Stimulated activated CD4-positive, alpha-beta T cell treated with anti-CD3 and anti-CD28 coated beads, Interleukin-1b, Interleukin-23, amount 100 ng/mL, for 1 hour (primary cell): Measurements from ENCODE around the gene GLYATL3.

Experiments
- DNase-seq, 2 donors: peaks; one replicate each; pipeline ENCODE4 v3.0.0-alpha.2; 2020; ENCODE audit warnings: low read depth in 2 of 2

GLYATL3 gene

DNA sequence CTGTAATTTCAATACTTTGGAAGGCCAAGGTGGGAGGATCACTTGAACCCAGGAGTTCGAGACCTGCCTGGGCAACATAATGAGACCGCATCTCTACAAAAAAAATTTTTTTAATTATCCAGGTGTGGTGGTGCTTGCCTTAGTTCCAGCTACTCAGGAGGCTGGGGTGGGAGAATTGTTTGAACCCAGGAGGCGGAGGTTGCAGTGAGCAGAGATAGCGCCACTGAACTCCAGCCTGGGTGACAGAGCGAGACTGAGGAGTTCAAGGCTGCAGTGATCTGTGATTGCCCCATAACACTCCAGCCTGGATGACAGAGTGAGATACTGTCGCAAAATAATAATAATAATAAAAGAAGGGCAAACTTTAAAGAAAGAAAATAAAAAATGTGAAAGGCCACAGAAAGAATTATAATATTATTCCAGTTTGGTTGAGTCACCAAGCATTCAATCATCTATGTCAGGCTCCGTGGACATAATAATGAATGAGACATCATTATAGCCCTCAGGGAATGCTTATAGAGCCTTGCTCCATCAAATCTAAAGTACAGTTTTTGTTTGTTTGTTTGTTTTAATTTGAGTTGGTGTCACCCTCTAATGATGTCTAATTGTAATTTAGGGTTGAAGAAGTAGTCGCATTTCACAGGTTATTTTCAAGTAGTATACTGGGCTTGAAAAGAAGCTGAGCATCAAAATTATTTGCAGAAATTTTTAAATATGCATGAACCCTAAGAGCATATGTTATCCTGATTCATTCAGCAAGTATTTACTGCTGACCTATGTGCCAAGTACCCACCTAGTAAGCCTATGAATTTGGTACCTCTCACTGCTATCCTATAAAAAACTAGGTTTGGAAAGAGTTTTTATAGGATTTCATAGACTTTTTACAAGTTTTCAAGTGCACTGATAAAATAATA lies 15.1 kb downstream of the GLYATL3 start:
- DNase-seq, result no peak

DNA sequence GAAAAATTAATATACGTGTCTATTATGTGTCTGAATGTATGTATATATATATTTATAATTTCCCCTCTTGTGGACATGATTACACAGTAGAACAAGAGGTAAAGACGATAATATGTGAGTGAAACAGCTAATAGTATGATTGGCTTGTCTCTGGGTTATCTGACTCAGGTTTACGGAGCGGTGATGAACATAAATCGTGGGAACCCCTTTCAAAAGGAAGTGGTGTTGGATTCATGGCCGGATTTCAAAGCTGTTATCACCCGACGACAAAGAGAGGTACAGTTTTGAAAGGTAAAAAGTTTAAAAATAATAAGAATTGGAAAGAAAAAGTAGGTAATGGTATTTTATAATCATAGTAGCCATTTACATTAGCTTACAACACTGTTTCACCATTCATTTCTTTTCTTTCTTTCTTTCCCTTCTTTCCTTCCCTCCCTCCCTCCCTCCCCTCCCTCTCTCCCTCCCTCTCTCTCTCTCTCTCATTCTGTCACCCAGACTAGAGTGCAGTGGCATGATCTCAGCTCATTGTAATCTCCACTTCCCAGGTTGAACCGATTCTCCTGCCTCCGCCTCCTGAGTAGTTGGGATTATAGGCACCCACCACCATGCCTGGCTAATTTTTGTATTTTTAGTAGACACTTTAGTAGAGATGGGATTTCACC lies 15.9 kb downstream of the GLYATL3 start:
- DNase-seq, result no peak

DNA sequence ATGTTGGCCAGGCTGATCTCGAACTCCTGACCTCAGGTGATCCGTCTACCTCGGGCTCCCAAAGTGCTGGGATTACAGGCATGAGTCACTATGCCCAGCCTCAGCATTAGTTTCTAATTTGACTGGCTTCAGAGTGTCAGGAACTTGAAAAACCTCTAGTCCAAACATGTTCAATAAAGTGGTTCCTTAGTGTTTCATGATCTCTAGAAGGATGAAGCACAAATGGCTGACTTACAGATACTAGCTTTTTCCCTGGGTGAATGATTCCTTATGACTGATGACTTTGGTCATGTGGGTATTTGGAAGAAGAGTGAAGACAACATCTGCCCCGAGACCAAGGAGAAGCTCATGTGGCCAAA lies 16.4 kb downstream of the GLYATL3 start:
- DNase-seq, result no peak

DNA sequence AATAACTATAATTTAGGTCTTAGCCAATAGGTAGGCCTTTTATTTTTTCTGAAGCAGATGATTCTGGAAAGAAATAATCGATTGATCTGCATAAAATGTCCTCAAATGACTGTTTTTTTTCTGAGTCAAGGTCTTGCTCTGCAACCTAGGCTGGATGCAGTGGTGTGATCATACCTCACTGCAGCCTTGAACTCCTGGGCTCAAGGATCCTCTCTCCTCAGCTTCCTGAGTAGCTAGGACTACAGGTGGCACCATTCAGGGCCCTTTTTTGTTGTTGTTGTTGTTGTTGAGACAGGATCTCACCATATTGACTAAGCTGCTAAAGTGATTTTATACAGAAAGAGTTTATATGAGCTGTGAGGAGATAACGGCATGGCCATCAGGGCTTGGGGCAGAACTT lies 18.2 kb downstream of the GLYATL3 start:
- DNase-seq, result no peak

DNA sequence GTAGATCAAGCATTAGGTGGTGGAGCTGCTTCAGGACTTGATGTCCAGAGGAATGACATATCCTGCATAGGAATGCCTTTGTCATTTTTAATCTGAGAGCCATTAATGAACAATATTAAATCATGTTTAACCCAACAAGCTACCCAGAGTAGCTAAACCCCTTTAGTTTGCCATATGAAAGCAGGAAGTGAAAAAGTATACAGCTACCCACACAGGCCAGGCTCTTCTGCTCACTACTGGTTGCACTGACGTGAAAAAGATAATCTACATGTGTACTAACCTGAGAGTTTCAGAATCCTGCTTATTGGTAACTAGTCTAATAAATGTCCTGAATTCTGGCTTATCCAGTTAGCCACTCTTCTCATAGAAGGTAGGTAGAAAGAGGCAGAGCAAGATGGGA lies 19.9 kb downstream of the GLYATL3 start:
- DNase-seq, result no peak

DNA sequence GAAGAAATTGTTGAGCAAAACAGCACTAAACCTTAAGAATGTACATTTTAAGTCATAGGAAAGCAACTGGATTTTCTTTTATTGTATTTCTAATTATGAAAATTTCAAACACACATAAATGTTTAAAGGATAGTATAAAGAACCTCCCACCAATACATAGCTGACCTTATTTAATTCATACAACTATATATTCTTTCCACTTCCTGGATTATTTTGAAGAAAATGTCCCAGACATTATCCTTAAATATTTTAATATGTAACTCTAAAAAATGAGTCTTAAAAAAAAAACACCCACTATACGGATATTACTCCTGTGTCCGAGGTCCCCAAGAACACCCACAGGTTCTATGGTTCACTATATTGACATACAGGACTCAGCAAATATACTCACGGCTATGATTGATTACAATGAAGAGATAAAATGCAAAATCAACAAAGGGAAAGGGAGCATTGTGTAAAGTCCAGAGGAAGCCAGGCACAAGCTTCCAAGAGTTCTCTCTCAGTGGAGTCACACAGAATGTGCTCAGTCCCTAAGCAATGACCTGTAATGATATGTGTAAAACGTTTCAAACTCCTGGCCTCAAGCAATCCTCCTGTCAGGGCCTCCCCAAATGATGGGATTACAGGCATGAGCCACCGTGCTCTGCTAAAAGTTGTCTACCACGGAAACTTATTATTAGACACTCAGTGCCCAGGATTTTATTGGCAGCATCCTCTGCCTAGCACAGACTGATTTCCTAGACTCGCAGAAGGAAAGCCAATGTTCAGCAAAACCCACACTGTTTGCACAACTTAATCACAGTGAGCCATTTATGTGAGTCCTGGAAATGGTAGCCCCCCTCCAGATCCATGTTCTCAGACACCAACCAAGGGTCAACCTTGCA lies 23.2 kb downstream of the GLYATL3 start:
- no peak for DNase-seq

DNA sequence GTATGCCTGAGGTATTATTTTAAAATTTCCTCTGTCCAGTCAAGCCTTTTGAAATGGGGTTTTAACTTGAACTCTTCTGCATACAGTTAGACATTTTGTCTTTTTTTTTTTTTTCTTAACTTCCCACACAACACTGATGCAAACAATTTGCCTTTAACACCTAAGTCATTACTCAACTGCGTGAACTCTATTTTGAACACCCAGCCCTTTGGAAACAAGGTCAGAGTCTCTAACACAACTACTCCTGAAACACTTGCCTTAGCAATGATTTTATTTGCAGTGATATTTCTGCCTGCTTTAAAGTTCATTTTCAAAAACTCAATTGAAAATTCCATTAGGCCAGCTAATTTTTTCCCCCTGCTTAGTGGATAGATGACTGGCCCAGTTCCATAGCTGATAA lies 24.2 kb downstream of the GLYATL3 start:
- no peak for DNase-seq

DNA sequence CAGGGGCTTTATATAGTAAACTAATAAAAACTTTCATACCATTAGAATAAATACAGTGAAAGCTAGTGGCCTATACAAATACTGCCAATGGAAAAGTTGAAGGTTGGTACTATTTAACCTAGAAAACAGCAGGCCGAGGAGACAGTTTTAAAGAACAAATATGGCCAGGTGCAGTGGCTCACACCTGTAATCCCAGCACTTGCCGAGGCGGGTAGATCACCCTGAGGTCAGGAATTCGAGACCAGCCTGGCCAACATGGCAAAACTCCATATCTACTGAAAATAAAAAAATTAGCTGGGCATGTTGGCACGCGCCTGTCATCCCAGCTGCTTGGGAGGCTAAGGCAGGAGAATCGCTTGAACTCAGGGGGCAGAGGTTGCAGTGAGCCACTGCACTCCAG lies 24.8 kb downstream of the GLYATL3 start:
- DNase-seq, result no peak

DNA sequence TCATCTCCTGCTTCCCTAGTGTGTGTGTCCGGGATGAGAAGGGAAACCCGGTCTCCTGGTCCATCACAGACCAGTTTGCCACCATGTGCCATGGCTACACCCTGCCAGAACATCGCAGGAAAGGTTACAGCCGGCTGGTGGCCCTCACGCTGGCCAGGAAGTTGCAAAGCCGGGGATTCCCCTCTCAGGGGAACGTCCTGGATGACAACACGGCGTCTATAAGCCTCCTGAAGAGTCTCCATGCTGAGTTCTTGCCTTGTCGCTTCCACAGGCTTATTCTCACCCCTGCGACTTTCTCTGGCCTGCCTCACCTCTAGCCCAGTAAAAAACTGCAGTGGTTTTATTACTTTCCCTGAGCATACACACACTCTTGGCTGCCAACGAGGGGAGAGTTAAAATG lies 26.9 kb downstream of the GLYATL3 start:
- no peak for DNase-seq

DNA sequence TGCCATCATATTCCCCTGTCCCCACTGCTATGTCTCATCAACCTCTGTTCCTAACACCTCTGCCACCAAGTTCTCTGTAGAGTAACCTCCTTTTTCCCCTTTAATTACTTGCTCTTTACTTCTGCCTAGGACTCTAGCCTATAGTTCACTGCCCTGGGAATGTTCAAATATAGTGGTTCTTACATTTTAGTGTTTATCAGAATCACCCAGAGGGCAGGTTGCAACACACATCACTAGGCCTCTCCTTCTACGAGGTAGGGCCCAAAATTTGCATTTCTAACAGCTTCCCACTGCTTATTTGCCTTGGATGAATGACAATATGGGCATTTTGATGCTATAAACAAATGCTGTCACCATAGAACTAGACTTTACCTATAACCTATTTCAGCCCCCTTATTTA lies 27.6 kb downstream of the GLYATL3 start:
- no peak for DNase-seq

DNA sequence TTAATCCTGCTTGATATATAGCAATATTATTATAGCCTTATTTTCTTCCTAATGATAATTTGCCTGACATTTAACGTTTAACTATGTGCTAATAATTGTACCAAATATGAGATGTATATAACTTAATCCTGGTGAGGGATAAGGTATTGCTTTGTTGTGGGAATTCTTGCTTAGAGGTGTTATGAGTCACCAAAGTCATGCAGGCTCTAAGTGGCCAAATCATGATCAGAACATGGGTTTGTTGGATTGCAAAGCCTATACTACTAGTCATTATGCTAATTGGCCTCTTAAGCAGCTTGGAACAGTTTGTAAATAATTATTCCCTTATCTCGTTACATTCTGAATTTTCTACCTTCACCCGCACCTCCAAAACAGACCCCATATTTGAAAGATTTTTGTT lies 28.8 kb downstream of the GLYATL3 start:
- DNase-seq, result no peak

DNA sequence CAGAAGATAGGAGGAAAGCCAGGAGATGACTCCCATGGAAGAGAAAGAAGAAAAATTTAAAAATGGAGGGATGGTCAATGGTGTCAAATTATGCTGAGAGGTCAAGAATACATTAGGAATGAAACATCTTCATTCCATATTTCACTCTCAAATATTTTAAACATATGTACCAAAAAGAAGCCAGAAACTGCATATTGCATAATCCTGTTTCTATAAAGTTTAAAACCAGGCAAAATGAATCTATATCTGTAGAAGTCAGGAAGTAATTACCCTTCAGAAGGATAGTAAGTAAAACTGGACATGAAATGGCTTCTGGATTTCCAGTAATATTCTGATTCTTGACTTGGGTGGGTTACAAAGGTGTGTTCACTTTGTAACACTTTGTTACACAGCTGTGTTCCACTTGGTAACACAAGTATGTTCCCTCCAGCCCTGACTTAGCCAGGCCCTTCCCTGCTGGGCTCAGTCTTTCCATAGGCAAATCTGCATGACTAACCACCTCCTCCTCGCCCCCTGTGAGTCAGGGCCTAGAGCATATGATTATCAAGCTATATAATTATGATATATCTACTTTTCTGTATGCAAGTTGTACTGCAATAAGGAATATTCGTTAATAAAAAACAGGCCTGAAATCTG lies 30.5 kb downstream of the GLYATL3 start:
- DNase-seq, result no peak

DNA sequence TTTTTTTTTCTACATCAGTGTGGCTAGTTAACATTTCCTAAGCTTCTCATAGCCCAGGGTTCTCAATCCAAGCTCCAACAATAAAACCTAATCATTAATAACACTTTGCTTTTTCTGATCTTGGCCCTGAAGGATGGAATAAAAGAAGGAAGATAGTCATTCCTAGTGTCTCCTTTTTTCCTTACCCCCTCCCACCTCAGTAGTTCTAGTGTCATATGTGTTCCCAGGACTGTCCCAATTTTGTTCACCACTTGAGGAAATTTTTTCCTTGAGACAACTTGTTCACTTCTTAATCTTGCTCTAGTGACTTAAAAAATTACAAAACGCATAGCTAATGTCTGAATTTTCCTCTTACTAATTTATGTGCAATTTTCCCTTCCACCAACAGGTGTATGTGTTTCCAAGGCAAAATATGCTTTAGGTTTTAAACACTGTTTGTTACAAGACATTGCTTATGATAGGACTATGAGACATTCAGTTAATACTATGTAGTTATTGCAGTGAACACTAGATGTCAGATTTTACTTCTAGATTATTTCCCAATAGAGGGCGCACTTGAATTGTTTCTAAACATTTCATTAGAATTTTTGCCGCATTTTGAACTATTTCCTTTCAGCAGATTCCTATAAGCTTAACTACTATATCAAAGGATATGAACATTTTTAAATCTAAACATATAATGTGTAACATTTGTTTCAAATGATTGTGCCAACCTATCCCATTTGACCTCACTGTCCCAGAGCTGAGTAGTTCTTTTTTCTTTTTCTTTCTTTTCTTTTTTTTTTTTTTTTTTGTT lies 32.2 kb downstream of the GLYATL3 start:
- no peak for DNase-seq

DNA sequence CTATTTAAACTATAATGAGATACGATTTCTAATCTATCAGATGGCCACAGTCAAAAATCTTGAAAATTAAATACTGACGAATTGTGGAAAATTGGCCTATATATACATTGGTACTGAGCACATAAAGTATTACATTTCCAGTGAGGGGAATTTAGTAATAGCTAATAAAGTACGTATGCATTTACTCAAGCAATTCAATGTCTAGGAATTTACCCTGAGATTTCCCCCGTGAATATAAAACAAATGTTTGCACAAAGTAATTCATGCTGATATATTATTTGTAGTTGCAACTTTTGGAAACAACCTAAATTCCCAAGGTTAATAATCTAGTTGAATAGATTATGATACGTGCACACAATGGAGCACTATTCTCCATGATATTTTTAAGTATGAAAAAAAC lies 36.1 kb downstream of the GLYATL3 start:
- DNase-seq, result no peak

DNA sequence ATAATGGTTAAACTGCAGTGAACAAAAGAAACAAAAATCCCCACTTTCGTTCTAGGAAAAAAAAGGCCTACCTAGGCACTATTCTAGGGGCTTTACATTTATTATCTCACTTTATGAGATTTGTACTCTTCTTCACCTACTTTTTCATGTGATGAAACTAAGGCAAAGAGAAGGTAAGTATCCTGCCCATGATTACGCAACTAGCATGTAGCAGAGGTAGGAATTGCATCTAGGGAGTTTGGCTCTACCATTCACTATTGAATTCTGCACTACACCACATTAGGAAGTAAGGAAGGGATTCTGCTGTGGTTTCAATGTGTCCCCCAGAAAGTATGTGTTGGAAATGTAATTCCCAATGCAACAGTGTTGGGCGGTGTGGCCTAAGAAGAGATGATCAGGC lies 39.4 kb downstream of the GLYATL3 start:
- DNase-seq, result no peak

DNA sequence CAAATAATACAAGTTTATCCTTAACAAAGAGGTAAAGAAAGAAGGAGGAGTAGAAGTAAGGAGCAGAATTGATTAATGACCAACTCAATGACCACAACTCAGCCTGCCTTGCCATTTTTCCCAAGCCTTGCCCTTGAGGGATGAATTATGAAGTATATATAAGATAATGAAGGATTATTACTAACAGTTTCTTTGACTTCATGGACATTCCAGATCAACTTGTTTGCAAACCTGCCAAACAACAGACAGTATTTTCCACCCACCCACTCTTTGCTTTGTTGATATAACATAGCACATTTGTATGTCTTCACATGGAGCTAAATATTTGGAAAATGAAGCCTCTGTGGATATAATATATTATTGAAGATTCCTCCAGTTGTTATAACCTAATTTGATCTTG lies 40.9 kb downstream of the GLYATL3 start:
- DNase-seq, result no peak

DNA sequence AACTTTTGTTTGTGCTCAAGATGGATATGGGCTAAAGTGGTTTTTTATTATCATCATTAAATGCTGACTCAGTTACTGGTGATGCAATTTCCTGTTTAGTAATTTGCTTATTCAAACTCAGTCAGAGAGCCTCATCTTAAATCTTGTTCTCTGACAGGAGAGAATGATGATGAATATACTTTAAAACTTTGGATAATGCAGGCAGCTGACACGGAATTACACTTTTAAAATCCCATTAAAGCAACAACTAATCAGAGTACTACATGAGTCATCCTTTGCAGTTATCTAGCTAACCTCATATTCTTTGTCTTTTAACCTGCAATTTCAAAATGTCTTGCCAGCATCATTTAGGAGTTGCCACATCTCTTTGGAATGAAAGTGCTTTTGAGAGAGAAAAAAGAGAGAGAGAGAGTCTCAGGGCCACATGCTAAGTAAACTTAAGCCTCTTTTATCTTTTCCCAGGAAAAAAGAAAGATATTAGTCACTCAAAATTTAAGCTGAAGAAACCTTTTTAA lies 41.5 kb downstream of the GLYATL3 start:
- no peak for DNase-seq

DNA sequence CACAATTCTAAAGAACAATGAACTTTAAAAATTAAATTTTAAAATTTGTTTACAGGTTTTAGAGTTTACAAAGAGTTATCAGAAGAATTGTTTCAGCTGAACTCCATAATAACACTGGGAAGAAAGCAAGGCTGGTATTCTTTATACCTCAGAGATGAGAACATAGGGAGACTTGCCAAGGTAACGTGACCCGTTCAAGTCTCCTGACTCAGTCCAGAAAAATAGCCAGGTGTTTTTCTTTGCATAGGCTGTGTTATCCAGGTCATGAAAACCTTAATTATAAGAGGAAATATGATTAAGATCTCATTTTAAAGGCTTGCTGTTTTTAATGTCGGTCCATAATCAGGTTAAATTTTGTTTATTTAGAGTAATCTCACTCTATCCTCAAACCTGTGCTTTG lies 42.2 kb downstream of the GLYATL3 start:
- DNase-seq, result no peak

DNA sequence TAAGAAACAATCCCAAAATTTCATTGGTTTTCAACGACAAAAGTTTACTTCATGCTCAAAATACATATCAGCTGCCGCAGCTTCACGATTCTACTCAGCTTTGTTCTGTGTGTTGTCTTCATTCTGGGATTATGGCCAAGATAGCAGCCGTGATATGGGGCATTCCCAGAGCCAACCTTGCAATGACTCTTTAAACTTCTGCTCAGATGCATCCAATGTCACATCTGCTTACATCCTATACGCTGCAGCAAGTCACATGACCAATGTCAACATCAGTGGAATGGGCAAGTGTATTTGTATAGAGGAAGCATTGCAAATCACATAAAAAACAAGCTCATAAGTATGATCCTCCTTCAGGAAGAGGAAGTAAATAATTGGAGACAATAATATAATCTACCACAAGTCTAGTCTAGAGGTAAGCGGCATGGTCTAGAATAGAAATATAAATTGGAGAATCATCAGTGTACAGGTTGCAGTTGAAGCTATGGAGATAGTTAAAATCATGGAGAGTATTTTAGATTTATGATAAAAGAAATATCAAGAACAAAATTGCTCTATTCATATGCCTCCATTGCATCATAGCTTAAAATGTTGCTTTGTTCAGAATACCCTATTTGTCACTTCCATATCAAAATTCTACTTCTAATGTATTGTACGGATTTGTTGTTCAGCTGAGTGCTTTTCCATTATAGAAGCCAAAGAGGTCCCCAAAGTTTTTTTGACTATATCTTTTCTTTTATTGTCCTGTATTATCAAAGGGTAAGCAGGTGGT lies 43.5 kb downstream of the GLYATL3 start:
- DNase-seq, result no peak

DNA sequence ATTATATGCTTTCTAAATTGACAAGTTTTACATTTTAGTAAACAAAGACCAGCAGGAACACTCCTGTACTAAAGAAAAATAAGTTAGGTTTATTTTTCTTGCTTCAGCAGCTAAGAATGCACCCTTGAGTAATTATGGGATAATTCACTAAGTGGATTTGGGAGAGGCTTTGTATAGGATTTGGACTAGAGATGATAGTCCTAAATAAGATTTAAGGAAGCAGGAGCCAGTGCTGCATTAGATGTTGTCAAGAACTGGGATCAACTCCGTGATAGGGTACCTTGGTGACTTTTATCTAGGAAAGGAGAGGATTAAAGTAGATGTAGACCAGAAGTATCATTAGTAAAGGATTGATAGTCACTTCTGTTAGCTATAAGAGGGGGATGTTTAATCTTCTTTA lies 46.6 kb downstream of the GLYATL3 start:
- DNase-seq, result no peak
